HG03280 (cell line): ENCODE results near the gene ACAN.

Experiments used
- ATAC-seq: cut with Tn5 transposase; IDR thresholded peaks from one replicate; pipeline ENCODE4 v1.9.1; 2021; ENCODE audit warnings: mild to moderate bottlenecking, moderate library complexity; ENCODE audit not compliant: unreplicated experiment

The ACAN gene

GRCh38 chr15:88803241-88803919, at the start of gene ACAN:
ACAN (plus strand) TSS chr15:88803436; CDS start chr15:88836207, 32,771 bp downstream.
- no peak for ATAC-seq

GRCh38 chr15:88756521-88756920, 46.7 kb upstream of the ACAN start:
- ATAC-seq: no peak

GRCh38 chr15:88756921-88757320, 46.3 kb upstream of the ACAN start:
- no peak for ATAC-seq

- ATAC-seq: no peak
These were observed 43.4 kb upstream of the ACAN start for GRCh38 chr15:88759872-88760271.

- no peak for ATAC-seq
These were observed 38.8 kb upstream of the ACAN start for GRCh38 chr15:88764448-88764847.

- ATAC-seq: no peak
These were observed 38.0 kb upstream of the ACAN start for GRCh38 chr15:88765212-88765611.

GRCh38 chr15:88769161-88769971, 33.9 kb upstream of the ACAN start:
- no peak for ATAC-seq

- no peak for ATAC-seq
These were observed 27.5 kb upstream of the ACAN start for GRCh38 chr15:88775776-88776175.

GRCh38 chr15:88776646-88777045, 26.6 kb upstream of the ACAN start:
- ATAC-seq: no peak

- no peak for ATAC-seq
These were observed 23.3 kb upstream of the ACAN start for GRCh38 chr15:88779944-88780343.

- ATAC-seq: no peak
These were observed 20.8 kb upstream of the ACAN start for GRCh38 chr15:88782465-88782864.

GRCh38 chr15:88785217-88785616, 18.0 kb upstream of the ACAN start:
- ATAC-seq: no peak

GRCh38 chr15:88788036-88788435, 15.2 kb upstream of the ACAN start:
- no peak for ATAC-seq

GRCh38 chr15:88788816-88789215, 14.4 kb upstream of the ACAN start:
- no peak for ATAC-seq

GRCh38 chr15:88790486-88790885, 12.8 kb upstream of the ACAN start:
- no peak for ATAC-seq

- ATAC-seq: no peak
These were observed 11.6 kb upstream of the ACAN start for GRCh38 chr15:88791637-88792036.

GRCh38 chr15:88792342-88793282, 10.6 kb upstream of the ACAN start:
- no peak for ATAC-seq

- no peak for ATAC-seq
These were observed 9.2 kb upstream of the ACAN start for GRCh38 chr15:88794001-88794400.

- no peak for ATAC-seq
These were observed 5.4 kb upstream of the ACAN start for GRCh38 chr15:88797663-88798339.

- ATAC-seq: no peak
These were observed 3.9 kb upstream of the ACAN start for GRCh38 chr15:88799341-88799740.

- ATAC-seq: no peak
These were observed 3.2 kb upstream of the ACAN start for GRCh38 chr15:88800026-88800425.
